GM18951 (cell line): Measurements from ENCODE around the gene CEP57L1.
A peak's percentile ranks its signal among the peaks of the same experiment; 100 is the strongest.
"Not testable (repeated sequence)": the region's sequence is repeated elsewhere in the genome, so short reads cannot be mapped to it uniquely, and the experiment has no call there.

Experiments
- POLR2A ChIP-seq: IDR thresholded peaks from 4 replicates; pipeline ENCODE4 v1.6.1; 2011; ENCODE audit warnings: mild to moderate bottlenecking; ENCODE audit not compliant: insufficient read length, insufficient read depth; ENCODE audit errors: extremely low read depth
- in situ Hi-C: fragments of 300-500 bp; cut with MboI; formaldehyde crosslinking; loops from one replicate; pipeline ENCODE4 v1.12.0; 2022; ENCODE audit warnings: low sequenced_read_pairs, mixed read lengths, inconsistent platforms; ENCODE audit not compliant: unreplicated experiment

CEP57L1 gene

DNA sequence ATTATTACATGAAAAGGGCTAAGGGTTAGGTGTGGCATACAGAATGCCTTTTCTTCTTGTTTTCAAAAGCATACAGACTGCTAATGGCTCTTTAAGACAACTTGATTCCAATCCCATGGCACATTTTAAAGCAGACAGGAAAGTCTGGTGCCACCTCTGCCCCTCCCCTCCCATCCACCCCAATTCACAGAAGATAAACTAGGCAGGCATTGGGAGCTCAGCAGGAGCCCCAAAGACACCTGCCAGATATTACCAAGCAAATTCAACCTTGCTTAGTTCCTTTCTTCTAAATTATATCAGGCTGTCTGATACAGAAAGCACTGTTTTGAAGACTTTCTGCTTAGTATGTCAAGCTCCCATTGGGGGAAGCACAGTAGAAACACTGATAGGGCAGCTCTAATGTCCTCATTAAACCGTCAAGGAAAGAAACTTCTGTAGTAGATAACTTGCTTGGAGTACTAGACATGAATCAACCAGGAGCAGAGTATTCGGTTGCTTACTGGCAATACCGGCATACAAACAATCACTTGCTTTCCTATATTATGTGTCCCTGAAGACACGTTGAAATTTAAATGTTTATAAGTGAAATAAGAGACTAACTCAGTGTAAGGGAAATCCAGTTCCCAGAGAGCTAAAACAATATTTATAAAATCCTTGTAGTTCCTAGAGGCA is 13.7 kb upstream of the CEP57L1 start:
- no peak for TF ChIP-seq POLR2A
- in situ Hi-C loops: no loop called here

DNA sequence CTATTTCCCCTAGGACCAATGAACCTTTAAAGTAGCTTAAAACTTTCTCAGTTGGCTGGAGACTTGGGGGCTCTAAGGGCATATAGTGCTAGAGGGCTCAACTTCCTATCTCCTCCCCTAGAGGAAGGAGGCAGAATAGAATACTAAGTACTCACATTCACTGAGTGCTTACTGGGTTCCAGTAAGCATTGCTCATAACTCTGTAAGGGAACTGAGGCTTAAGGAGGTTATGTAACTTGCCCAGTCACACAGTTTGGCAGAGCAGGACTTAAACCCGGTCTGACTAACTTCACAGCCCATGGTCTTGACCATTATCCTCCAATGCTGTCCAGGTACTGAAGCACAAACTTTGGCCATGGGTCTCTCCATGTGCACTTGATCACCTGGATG is 13.1 kb upstream of the CEP57L1 start:
- in situ Hi-C loops: no loop called here
- TF ChIP-seq POLR2A: no peak

DNA sequence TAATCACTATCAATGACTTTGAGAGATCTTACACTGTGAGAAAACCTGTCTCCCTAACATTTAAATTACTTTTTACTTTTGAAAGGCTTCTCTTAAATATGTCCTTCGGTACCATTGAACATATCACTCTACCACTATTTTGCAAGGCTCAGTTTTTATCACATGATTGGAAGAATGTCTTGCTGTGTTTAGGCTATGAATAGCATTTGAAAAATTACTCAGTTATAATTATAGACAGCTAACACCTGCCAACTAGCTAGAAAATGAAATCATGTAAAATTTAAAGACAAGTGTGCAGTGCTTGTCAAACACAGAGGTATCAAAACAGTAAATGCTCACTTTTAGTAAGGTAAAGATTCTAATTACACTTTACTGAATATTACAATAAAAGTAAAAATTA is 11.7 kb upstream of the CEP57L1 start:
- in situ Hi-C loops: no loop called here

DNA sequence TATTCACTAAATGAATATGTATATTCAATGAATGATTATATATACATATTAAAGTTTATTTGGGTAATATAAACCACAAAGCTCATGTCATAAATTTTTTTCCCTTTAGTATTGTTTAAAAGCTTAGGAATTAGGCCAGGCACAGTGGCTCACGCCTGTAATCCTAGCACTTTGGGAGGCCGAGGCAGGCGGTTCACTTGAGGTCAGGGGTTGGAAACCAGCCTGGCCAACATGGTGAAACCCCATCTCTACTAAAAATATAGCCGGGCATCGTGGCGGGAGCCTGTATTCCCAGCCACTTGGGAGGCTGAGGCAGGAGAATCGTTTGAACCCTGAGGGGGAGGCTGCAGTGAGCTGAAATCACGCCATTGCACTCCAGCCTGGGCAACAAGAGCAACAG is 11.2 kb upstream of the CEP57L1 start:
- in situ Hi-C loops: not testable (repeated sequence)

More for the DNA sequence above, 11.7 kb upstream of the CEP57L1 start:
- no peak for TF ChIP-seq POLR2A

DNA sequence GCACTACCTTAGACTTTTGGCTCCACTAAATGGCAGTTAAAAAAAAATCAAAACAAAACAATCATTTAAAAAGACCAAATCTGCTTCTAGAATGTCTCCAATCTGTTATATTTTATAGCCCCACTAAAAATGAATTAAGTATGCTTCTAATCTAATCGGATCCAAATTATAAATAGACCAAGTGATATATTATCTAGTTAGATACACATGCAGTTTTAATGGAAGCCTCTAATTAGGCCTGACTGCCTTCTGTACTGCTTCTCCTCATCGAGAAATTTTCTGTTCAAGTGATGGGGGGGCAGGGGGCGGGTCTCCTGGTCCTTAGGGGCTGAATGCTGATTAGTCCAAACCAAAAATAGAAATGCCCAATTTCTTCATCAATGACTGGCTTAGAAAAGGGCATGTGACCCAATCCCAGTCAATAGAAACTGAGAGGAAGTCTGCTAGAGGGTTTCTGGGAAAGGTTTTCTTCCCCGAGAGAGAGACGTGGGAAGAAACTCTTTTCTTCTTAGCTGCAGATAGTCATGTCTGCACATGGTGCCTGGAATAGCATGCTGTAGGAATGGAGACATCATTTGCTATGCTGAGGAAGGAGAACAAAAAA is 7.5 kb upstream of the CEP57L1 start:
- TF ChIP-seq POLR2A: no peak
- in situ Hi-C loops: no loop called here

DNA sequence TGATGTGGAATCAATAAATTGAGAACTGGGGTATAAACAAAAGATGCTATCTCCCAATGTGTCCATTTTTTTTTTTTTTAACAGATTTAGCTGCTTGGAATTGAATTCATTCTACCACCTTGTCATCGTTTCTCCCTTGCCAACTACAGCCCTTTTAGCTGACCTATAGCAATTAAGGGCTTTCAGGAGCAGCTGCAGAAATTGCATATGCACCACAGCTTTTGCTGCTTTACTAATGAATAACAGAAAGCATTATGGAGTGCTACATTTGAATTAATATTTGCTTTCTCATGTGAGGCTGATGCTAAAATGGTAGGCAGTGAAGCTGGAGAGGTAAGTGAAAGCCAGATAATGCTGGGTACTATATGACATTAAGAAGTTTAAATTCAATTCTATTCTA is 6.3 kb upstream of the CEP57L1 start:
- no peak for TF ChIP-seq POLR2A
- in situ Hi-C loops: no loop called here

DNA sequence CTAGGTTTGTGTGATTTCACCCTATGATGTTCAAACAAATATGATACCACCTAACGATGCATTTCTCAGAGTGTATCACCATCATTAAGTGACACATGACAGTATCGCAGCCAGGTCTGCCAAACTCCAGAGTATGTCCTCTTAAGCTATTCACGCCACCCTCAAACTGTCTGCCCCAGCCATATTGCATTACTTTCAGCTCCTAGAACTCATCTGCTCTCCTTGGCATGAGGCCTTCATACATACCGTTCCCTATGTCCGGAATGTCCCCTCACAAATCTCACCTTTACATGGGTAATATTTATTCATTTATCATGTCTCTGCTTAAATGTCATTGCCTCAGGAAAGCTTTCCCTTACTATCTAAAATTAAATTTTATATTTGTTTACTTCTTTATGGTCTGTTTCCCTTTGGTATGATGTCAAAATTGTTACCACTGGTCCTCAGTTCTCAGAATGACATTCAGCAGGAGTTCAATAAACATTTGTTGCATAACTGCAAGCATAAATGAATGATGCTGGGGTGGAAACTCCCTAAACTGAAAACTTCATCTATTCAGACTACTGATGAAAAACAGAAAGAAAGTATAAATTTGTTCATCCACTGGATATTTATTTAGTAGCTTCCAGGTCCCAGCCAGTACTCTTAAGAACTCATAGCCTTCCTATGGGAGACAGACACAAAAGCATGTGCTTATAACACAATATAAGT is 3.8 kb upstream of the CEP57L1 start:
- in situ Hi-C loops: no loop called here
- no peak for TF ChIP-seq POLR2A

DNA sequence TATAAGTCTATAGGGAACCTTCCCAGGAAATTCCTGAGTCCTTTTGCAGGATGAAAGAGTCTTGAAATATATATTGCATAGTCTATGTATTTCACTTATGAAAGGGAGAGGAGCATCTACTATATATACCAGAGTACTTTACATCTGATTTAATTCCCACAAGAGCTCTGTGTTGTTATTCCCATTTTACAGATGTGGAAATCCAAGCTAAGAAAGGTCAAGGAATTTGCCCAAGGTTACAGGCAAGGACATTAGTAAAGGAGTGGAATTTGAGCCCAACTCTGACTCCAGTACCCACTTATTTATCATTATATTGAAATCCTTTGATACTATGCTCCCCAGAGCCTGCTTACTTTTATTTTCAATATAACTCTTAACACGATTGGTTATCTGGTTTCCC is 3.2 kb upstream of the CEP57L1 start:
- in situ Hi-C loops: no loop called here
- TF ChIP-seq POLR2A: no peak

DNA sequence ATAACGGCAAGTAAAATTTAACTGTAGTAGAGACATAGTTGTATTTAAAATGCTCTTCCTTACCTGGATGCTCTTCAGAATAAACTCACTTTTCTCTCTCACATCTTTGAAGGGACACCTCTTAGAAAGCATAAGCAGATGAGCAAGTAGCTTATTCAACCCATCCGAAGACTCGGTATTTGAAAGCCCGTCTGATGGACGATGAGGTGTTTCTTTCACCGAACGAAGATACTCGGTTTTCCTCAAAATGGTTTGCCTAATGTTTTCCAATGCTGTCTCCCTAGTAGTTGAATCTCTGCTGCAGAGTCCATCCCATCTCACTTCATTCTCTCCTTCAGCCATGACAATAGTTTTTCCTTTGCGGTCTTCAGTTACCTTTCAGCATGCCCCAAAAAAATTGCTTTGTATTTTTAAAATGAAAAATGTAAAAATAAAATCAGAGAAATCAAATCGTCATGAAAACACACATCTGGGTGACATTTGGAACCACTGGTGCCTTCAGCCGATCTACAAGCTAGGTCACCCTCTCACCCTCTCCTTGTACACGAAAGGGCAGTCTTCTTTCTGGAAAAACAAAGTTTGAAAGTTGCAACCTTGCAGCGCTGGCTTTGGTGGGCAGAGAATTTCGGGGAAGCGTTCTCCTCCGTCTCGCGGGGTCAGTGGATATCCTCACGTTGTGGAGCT is 1.4 kb upstream of the CEP57L1 start:
- in situ Hi-C loops: no loop called here
- no peak for TF ChIP-seq POLR2A

DNA sequence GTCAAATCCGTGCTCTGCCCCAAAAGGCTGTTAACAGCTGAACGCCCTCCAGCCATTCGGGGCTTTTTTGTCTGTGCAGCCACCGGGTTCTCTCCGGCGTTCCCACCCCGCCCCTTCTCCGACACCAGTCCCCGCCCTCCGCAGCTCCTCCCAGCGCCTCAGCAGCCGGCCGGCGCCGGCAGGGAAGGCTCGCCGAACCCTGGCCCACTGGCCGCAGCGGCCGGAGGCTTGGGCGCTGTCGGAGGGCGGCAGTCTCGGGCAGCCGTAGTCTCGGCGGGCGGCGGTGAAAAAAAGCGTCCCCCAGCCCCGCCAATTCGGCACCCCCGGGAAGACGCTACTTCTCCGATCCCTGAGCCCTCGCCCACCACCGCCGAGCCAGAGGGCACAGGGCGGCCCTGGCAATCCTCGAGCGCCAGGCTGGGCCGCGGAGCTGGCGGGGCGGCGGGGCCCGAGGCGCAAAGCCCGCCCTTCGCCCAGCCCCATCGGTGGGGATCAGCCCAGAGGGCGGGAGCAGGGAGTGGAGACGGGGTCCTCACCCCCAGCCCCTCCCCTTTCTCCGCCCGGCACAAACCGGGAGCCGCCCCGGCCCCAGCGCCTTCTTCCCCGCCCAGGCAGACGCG is 781 bp upstream of the CEP57L1 start, which contains the start of gene SESN1:
SESN1 (minus strand) TSS at position 431 of the 620 bp plus-strand sequence. CDS start 773 bp downstream, outside the sequence.
- in situ Hi-C loops: no loop called here
- peak; percentile 76 for TF ChIP-seq POLR2A

DNA sequence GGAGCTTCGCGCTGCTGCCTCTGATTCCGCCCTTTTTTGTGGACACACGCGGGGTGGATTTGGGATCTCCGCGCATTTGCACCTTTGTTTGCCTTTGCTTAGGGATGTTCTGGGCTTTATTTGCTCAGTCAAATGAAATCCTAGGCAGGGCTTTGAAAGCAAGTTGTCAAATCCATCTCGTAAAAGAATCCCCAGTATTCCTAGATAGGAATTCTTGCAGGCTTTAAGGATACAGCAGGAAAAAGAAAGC is 453 bp downstream of the CEP57L1 start:
- no peak for TF ChIP-seq POLR2A
- in situ Hi-C loops: no loop called here

DNA sequence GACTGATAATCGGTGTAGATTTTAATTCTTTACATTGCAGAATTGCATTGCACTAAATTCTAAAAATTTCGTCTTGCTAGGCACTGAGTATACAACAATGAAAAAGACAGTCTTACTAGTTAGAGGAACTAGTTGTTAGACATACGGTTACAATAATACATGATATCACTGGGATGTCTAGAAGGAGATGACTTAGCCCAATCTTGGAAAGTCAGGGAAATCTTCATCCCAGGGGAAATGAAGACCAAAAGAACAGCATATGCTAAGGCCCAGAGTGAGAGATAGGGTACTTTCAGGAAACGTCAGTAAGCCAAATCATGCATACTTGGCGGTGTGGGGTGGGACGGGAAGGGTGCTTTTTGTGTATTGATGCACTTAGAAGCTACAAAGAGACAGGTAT is 901 bp downstream of the CEP57L1 start:
- in situ Hi-C loops: no loop called here
- TF ChIP-seq POLR2A: no peak

DNA sequence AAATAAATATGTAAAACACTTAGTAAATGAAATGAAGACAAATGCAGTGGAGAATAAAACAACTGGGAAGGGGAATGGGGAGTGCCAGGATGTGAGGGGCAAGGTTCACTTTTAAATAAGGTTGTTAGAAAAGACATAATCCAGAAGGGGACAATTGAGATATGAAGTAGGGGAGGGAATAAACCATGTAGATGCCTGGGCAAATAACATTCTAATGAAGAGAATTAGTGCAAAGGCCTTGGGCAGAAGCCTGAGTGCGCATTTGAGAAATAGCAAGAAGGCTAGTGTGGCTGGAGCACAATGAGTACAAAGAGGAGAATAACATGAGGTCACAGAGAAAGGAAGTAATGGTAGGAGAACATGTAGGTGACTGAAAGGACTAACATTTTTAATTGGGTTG is 2.4 kb downstream of the CEP57L1 start:
- no peak for TF ChIP-seq POLR2A
- in situ Hi-C loops: no loop called here
